ENCODE data around the gene ODF2. TPM values are rescaled to one million over a fixed set of nuclear protein-coding genes. Genes with fewer than 3 reads are reported as not detected.
"Not testable (repeated sequence)": the region's sequence is repeated elsewhere in the genome, so short reads cannot be mapped to it uniquely, and the experiment has no call there.

The ODF2 gene
- total RNA-seq, 1 experiment from 2014 or later, result 37.7 TPM

DNA sequence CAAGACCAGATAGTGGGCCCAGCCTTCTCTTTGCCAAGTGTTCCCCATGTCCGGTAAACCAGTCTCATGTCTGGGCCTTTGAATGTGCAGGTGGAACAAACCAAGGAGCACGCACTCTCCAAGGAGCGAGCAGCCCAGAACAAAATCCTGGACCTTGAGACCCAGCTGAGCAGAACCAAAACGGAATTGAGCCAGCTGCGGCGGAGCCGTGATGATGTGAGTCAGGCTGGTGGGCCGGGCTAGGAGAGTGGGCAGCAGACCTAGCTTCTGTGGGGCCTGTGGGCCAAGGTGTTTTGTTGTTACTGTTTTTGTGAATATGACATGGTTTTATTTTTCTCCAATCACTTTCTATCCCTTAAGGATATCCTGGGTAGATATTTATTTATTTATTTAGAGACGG, 43.1 kb downstream of the ODF2 start:
- in situ Hi-C loops (cut with HindIII; ENCODE audit: low pct_unique_long_range_greater_than_20kb, low sequenced_read_pairs), result no loop called here
- DNase-seq (ENCODE audit: low read depth, low spot score), result no peak

DNA sequence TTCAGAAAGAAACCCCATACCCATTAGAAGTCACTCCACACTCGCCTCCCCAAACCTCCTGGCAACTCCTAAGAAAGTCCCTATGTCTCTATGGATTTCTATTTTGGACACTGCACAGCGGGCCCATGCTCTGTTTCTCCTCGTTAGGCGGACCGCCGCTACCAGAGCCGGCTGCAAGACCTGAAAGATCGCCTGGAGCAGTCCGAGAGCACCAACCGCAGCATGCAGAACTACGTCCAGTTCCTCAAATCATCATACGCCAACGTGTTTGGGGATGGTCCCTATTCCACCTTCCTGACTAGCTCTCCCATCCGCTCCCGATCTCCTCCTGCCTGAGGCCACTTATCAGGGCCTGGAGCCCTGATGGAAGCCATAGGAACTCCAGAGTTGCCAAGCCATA, 44.1 kb downstream of the ODF2 start:
- no peak for DNase-seq (ENCODE audit: low read depth, low spot score)
- in situ Hi-C loops (cut with HindIII; ENCODE audit: low pct_unique_long_range_greater_than_20kb, low sequenced_read_pairs), result no loop called here

DNA sequence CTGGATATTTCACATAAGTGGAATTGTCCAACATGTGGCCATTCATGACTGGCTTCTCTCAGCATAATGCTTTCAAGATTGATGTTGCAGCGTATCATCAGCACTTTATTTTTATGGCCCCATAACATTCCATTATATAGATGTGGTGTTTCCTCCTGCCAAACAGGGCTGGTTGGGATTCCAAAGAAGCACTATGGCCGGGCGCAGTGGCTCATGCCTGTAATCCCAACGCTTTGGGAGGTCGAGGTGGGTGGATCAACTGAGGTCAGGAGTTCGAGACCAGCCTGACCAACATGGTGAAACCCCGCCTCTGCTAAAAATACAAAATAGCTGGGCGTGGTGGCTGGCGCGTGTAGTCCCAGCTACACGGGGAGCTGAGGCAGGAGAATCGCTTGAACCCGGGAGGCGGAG, 47.6 kb downstream of the ODF2 start:
- DNase-seq (ENCODE audit: low read depth, low spot score); in situ Hi-C loops (cut with HindIII; ENCODE audit: low pct_unique_long_range_greater_than_20kb, low sequenced_read_pairs): not testable (repeated sequence)

DNA sequence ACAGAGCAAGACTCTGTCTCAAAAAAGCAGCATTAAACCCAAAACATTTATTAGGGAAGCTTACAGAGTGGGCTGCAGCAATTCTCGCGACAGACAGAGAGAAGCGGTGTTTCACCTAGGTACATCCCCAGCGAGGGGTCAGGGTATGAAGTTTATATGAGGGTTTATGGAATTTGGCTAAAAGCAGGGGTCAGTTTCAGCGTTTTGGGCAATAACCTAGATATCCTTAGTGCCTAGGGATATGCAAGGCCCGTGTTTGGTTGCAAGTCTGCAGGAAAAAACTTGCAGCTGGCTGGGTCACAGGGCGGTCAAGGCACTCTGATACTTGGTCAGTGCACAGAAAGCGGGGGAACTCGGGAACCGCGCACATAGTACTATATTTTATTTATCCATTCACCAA, 48.1 kb downstream of the ODF2 start:
- in situ Hi-C loops (cut with HindIII; ENCODE audit: low pct_unique_long_range_greater_than_20kb, low sequenced_read_pairs), result no loop called here
- DNase-seq (ENCODE audit: low read depth, low spot score), result no peak

DNA sequence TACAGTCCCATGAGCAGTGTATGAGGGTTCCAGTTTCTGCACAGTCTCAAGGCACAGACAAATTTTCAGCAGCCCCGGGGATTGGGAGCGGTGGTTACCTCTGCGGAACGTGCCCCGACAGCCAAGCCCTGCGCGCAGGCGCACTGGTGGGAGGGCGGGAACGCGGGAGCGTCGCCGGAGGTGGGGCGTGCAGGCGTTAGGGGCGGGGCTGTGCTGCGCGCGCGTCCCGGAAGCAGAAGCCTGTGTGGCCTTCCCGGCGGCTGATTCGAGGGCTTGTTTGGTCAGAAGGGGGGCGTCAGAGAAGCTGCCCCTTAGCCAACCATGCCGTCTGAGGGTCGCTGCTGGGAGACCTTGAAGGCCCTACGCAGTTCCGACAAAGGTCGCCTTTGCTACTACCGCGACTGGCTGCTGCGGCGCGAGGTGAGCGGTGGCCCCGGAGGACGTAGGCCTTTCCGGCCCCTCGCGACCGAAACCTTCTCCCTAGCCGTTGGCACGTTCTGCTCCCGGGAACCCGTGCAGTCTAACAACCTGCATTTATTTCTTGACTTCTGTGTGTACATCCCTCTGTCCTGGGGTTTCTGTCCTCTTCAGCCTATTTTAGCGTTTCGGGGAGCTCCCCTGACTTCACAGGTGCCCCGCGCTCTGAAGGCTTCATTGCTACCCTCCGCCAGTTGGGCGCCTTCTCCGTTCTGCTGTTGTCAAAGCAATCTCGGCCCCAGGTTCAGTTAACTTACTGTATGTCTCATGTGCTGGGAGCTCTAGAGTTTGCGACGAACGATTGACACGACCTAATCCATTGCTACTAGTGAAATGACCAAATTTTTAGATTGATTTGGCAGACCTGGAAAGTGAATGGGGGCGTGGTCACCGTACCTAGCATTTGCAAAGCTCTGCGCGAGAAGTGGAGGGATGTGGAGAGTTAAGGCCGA, 48.9 kb downstream of the ODF2 start, which contains the start of gene GLE1:
TSS of gene GLE1 (plus strand) at position 235 of the 929 bp plus-strand sequence. CDS start at position 322, 87 bp downstream.
- in situ Hi-C loops (cut with HindIII; ENCODE audit: low pct_unique_long_range_greater_than_20kb, low sequenced_read_pairs), result no loop called here
- peak; percentile 90 for DNase-seq (ENCODE audit: low read depth, low spot score)

DNA sequence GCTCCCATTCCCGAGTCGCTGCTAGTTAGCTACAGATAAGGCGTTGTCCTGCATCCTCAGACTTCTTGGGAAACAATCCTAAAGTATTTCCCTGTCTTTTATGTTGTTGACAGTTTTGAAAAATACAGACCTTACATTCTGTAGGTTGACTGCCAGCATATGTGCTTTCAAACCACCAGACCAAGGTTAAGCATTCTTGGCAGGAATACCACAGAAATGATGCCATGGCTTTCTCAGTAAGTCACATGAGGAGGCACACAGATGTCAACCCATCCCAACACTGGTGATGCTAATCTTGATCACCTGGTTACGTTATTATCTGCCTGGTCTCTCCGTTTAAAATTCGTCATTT, 49.6 kb downstream of the ODF2 start:
- in situ Hi-C loops (cut with HindIII; ENCODE audit: low pct_unique_long_range_greater_than_20kb, low sequenced_read_pairs), result no loop called here
- DNase-seq (ENCODE audit: low read depth, low spot score), result no peak

DNA sequence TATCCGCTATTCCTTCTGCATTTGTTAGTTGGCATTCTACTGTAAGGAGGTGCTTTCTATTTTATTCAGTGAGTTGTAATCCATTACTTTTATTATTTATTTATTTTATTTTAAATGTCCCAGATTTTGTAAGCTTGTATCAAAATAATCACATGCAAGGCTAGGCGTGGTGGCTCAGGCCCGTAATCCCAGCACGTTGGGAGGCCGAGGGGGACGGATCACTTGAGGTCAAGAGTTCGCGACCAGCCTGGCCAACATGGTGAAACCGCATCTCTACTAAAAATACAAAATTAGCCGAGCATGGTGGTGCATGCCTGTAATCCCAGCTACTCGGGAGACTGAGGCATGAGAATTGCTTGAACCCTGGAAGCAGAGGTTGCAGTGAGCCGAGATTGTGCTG, 50.1 kb downstream of the ODF2 start:
- in situ Hi-C loops (cut with HindIII; ENCODE audit: low pct_unique_long_range_greater_than_20kb, low sequenced_read_pairs), result not testable (repeated sequence)

DNA sequence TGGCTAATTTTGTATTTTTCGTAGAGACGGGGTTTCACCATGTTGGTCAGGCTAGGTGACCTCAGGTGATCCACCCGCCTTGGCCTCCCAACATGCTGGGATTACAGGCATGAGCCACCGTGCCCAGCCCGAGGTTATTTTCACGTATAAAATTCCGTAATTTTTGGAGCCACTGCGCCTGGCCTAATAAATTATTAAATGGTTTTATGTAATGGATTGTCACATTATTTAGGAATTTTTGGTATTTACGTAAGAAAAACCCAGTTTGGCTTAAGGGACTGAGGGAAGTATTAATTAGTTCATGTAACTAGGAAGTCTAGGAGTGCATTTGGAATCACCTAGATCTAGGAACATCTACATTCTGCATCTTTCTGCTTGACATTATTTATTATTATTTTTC, 57.0 kb downstream of the ODF2 start:
- in situ Hi-C loops (cut with HindIII; ENCODE audit: low pct_unique_long_range_greater_than_20kb, low sequenced_read_pairs), result no loop called here

More for the DNA sequence above, 50.1 kb downstream of the ODF2 start:
- not testable (repeated sequence) for DNase-seq (ENCODE audit: low read depth, low spot score)

DNA sequence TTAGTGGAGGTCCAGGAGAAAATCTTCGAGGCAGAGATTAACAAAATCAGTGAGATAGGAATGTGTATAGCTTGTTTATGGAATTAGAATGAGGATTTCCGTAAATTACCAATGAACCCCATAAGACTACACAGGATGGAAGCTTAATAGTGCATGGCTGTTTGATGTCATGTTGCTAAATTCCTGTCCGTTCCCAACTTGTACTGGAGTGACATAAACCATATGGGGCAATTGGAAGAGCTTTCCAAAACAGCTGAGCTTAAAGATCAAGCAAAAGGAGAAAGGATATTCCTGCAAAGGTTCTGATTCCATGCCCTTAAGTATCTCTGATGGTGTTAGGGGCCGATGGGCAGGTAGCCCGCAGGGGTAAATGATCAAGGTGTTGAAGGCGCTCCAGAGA, 66.2 kb downstream of the ODF2 start:
- in situ Hi-C loops (cut with HindIII; ENCODE audit: low pct_unique_long_range_greater_than_20kb, low sequenced_read_pairs), result no loop called here
- DNase-seq (ENCODE audit: low read depth, low spot score), result no peak

More for the DNA sequence above, 57.0 kb downstream of the ODF2 start:
- DNase-seq (ENCODE audit: low read depth, low spot score), result no peak

DNA sequence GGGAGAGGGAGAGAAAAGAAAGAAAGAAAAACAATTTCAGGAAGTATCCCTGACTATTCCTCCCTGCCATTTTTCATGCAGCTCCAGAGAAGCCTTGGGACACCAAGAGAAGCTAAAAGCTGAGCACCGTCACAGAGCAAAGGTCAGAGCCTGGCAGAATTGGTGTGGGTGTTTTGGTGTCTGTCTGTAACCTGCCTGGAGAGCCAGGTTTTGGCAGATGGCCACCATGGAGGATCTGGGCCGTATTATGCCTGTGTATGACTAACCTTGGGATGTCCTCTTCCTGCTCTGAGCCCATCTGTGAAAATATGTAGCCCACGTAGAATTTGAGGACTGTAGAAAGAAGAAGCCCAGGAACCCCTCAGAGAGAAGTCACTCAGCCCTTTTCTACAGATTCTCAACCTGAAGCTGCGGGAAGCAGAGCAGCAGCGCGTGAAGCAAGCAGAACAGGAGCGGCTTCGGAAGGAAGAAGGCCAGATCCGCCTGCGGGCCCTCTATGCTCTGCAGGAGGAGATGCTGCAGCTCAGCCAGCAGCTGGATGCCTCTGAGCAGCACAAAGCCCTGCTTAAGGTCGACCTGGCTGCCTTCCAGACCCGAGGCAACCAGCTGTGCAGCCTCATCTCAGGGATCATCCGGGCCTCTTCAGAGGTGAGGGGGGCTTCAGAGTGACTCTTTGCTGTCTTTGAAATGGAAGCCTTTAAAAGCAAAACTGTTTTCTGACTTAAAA, 67.6 kb downstream of the ODF2 start:
- peak; percentile 43 for DNase-seq (ENCODE audit: low read depth, low spot score)
- in situ Hi-C loops (cut with HindIII; ENCODE audit: low pct_unique_long_range_greater_than_20kb, low sequenced_read_pairs), result no loop called here

DNA sequence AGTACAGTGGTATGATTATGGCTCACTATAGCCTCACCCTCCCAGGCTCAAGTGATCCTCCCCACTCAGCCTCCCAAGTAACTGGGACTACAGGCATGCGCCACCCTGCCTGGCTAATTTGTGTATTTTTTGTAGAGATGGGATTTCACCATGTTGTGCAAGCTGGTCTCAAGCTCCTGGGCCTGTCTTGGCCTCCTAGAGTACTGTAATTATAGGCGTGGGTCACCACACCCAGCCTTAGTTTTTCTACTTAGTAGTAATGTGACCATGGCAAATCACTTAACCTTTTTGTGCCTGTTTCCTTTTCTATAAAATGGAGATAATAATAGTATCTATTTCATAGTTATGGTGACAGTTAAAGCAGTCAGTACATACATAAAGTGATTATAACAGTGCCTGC, 70.9 kb downstream of the ODF2 start:
- in situ Hi-C loops (cut with HindIII; ENCODE audit: low pct_unique_long_range_greater_than_20kb, low sequenced_read_pairs), result no loop called here
- no peak for DNase-seq (ENCODE audit: low read depth, low spot score)

DNA sequence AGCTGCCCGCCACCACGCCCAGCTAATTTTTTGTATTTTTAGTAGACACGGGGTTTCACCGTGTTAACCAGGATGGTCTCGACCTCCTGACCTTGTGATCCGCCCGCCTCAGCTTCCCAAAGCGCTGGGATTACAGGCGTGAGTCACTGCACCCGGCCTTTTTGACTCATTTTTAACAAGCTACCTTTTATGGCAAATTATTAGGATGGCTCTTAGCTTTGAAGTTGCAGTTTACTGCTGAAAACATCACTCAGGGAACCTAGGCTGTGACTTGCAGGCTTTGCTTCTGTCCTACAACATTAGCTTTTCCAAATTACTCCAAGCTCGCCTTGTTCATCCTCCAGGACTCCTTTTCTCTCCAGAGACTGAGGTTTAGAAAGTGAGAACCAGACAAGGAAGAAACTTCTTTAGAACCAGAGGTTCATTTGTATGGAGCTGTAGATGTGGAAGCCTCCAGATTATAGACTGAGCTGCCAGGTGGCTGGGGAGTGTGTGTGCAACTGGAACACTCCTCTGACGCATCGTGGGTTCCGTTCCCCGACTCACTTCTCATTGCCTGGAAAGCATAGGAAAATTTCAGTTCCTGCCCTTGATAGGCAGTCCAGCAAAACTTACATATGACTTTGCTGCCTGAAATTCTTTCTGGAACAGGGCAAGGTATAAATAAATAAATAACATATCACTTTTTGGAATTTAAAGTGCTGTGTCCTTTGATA, 72.8 kb downstream of the ODF2 start:
- DNase-seq (ENCODE audit: low read depth, low spot score), result no peak
- in situ Hi-C loops (cut with HindIII; ENCODE audit: low pct_unique_long_range_greater_than_20kb, low sequenced_read_pairs), result no loop called here

DNA sequence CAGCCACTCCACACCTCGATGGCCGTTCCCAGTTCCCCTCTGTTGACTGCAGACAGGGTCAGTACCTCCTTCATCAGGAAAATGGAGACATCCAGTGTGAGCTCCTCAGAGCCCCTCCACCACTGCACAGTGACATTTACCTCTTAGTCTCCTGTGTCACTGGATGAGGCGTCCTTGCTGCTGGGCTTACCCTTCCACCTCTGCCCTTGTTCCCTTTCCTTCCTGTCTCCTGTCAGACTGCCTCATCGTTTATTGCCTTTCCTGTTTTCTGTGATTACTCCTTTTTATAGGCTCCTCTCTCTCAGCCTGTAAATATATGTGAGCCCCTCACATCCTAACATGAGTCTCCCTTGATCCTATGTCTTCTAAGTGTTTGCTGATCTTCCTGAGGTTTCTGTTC, 73.4 kb downstream of the ODF2 start:
- no peak for DNase-seq (ENCODE audit: low read depth, low spot score)
- in situ Hi-C loops (cut with HindIII; ENCODE audit: low pct_unique_long_range_greater_than_20kb, low sequenced_read_pairs), result no loop called here

DNA sequence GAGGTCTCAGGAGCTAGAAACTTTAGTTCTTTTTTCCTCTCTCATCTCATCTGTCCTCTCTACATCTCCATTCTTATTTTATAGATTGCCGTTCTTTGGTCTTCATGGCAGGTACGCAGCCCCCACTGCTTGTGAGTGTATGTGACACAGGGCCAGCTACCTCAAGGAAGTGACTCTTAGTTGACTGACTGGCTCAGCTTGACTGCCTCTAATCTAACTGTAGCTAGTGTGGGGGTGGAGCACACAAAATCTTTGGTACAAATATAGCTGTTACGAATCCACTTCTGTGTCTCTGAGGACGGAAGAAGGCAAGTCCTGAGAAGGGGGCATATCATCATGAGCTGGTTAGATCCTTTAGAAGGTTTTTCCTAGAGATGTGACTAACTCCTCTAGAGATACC, 76.8 kb downstream of the ODF2 start:
- no peak for DNase-seq (ENCODE audit: low read depth, low spot score)
- in situ Hi-C loops (cut with HindIII; ENCODE audit: low pct_unique_long_range_greater_than_20kb, low sequenced_read_pairs), result no loop called here

DNA sequence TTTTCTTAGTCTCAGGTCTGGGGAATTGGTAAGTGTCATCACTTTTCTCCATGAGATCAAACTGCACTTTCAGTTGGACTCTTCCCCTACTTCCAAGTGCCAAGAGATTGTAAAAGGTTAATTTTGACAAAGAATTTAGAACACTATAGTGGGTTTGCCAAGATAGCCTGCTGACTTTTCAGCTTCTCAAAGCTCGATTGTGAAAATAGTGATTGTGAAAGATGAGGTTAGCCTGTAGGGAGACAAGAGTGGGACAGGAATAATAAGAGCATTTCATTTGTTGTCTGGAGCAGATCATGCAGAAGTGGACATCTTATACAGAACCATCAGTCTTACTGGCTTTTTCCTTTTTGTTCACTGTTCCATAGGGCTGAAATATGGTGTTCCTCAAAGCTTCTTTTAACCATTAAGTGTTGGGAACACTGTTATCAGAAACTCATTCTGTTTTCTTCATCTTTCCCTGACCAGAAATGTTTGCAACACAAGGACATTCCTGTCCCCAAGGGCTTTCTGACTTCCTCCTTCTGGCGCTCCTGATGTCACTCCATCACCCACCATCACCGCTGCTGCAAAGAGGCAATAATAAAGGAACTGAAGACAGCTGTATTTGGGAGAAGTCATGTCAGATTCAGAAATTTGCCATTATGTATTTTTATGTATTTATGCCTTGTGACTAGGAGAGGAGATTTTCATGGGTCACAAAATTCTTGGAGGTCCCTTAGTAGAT, 85.0 kb downstream of the ODF2 start:
- in situ Hi-C loops (cut with HindIII; ENCODE audit: low pct_unique_long_range_greater_than_20kb, low sequenced_read_pairs), result no loop called here
- DNase-seq (ENCODE audit: low read depth, low spot score), result peak; percentile 67

DNA sequence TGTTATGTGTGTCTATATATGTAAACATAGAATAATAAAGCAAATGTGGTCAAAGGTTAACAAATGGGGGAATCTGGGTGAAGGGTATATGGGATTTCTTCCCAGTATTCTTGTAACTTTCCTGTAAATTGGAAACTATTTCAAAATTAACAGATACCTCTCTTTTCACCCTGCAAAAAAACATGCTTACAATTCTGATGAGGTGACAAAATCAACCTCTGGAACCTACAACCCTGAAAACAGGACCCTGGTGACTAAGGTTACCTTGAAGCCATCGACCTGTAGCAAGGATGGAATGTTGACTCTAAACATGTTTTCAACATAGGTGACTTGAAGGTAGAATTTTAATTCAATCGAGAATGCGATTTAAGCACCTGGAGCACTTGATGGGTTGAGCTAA, 90.7 kb downstream of the ODF2 start:
- no peak for DNase-seq (ENCODE audit: low read depth, low spot score)
- in situ Hi-C loops (cut with HindIII; ENCODE audit: low pct_unique_long_range_greater_than_20kb, low sequenced_read_pairs), result no loop called here

DNA sequence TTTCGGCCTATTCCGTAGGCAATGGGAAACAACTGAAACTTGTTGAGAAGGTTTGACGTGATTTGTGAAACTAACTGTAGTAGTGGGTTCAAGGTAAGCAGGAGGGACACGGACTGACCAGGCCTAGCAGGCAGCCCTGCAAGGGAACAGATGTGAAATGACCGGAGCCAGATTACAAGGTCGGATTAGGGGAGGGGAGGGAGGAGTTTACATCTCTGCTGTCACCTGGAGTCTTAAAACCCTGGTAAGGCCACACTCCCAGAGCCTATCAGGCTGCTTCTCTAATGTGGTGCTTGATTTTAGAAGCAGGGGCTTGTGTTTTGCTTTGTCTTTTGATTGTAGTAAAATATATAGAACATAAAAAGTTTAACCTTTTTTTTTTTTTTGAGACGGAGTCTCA, 93.1 kb downstream of the ODF2 start:
- in situ Hi-C loops (cut with HindIII; ENCODE audit: low pct_unique_long_range_greater_than_20kb, low sequenced_read_pairs), result no loop called here
- no peak for DNase-seq (ENCODE audit: low read depth, low spot score)

DNA sequence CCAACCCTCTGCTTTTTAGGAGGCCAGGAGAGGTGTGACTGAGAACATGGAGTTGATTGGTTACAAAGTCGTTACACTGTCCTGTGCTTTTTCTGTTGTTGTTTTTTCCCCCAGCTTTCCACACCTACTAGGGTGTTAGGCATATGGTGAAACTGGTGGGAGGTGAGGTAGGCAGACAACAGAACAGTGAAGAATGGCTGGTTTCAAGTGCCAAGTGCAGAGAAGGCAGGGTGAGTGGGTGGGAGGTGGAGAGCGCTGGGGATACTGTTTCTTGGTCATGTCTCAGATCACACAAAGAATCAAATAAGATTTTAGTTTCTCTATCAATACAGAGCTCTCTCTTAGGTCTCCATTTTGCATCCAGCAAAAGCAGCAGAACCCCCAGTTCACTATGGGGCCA, 94.4 kb downstream of the ODF2 start:
- no peak for DNase-seq (ENCODE audit: low read depth, low spot score)
- in situ Hi-C loops (cut with HindIII; ENCODE audit: low pct_unique_long_range_greater_than_20kb, low sequenced_read_pairs), result no loop called here

All from SK-MEL-5 (cell line).